Left ventricle myocardium inferior (tissue), 1 donor: ENCODE results near the gene NFYB. TPM values are rescaled to one million over a fixed set of nuclear protein-coding genes. Genes with fewer than 3 reads are reported as not detected.

Experiments
- DNase-seq: peaks from one replicate; pipeline ENCODE4 v3.0.0-alpha.2; 2020
- H3K27ac ChIP-seq: fragments of 200-600 bp; replicated peaks from 2 replicates; pipeline ENCODE4 v1.8.0; 2021
- H3K27me3 ChIP-seq: fragments of 200-600 bp; 2 replicates; pipeline ENCODE4 v1.8.0; 2021; ENCODE audit warnings: low read depth
- H3K36me3 ChIP-seq: fragments of 200-600 bp; 2 replicates; pipeline ENCODE4 v1.8.0; 2021
- H3K4me1 ChIP-seq: fragments of 200-600 bp; 2 replicates; pipeline ENCODE4 v1.8.0; 2021
- H3K4me3 ChIP-seq: fragments of 200-600 bp; 2 replicates; pipeline ENCODE4 v1.8.0; 2021; ENCODE audit warnings: mild to moderate bottlenecking, moderate library complexity
- H3K9me3 ChIP-seq: fragments of 200-600 bp; replicated peaks from 2 replicates; pipeline ENCODE4 v1.8.0; 2021
- intact Hi-C: fragments of 100-400 bp; cut with micrococcal nuclease; formaldehyde crosslinking; loops from one replicate; pipeline ENCODE4 v1.11.0; 2022
- total RNA-seq: library from RNA; stranded (reverse); fragmentation: NEBNext Ultra II Directional; extraction: Animal tissue kit (Norgen Biotek cat#: 25700); gene quantifications from one replicate; pipeline ENCODE4 v1.2.1, GENCODE V29; 2021
- TF ChIP-seq, protein P1 (sequence below): fragments of 200-600 bp; IDR thresholded peaks from 2 replicates; pipeline ENCODE4 v1.8.0; 2021; ENCODE audit warnings: antibody characterized with exemption, mild to moderate bottlenecking, borderline replicate concordance
- donor health status: DM: no; HTN: yes; CAD: no; lungs with severe emphysema.

NFYB gene
- total RNA-seq, 1 donor from 2014 or later = 34.5 TPM

DNA sequence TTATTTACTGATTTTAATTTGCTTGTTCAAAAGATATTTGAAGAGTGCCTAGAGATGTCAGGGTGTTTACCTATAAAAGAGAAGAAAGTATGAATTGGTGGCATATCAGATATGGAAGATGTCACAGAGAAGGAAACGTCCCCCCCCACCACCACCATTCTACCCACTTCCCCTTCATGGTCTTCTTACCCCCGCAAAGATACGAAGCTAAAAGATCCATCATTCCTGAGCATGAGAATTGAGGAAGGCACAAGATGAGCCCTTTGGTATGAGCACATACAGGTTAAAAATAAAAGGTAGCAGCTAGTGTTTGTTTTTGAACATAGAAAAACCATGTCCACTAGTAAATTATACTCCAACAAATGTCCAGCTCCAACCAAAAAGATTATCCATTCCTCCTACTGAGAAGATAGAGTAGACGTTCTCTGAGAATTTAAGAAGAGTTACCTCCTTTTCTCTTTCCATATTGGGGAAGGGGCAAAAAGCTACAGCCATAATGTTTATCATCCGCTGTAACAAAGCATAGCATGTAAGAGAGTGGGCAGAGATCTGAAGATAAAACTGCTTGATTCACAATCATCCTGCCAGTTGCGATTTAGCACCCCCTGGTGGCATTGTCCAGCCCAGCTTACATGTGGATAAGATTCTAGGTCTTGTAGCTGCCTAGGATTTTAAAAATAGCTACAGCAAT lies 29.1 kb downstream of the NFYB start:
- Histone ChIP-seq H3K27me3 (no peaks in the 10 kb centered on the region), H3K4me3 (no peak overlapping the region), H3K9me3 (no peaks in the 10 kb centered on the region), H3K36me3 (peaks cover 7% of the 10 kb centered on the region), H3K27ac (no peak overlapping the region), H3K4me1 (peaks cover 25% of the 10 kb centered on the region)
- DNase-seq = peak; percentile 70
- intact Hi-C loops = no loop called here
- TF ChIP-seq, protein P1, sequence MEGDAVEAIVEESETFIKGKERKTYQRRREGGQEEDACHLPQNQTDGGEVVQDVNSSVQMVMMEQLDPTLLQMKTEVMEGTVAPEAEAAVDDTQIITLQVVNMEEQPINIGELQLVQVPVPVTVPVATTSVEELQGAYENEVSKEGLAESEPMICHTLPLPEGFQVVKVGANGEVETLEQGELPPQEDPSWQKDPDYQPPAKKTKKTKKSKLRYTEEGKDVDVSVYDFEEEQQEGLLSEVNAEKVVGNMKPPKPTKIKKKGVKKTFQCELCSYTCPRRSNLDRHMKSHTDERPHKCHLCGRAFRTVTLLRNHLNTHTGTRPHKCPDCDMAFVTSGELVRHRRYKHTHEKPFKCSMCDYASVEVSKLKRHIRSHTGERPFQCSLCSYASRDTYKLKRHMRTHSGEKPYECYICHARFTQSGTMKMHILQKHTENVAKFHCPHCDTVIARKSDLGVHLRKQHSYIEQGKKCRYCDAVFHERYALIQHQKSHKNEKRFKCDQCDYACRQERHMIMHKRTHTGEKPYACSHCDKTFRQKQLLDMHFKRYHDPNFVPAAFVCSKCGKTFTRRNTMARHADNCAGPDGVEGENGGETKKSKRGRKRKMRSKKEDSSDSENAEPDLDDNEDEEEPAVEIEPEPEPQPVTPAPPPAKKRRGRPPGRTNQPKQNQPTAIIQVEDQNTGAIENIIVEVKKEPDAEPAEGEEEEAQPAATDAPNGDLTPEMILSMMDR = peak; percentile 89

DNA sequence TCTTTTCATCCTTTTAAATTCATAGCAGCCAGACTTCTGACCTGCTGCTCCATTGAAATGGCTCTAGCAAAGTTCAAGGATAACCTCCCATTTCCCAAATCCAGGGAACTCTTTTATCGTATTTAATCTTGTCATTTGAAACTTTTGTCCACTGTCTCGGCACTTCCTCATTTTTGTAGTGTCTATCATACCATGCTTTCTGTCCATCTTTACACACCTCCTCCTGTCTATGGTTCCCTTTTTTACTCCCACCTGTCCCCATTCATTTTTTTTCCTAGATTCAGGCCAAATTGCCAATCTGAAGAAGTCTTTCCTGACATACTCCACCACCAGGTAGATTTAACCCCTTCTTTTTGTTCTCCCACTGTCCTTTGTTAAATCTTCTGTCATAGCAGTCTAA lies 31.0 kb downstream of the NFYB start:
- Histone ChIP-seq H3K36me3 (peaks cover 15% of the 10 kb centered on the region), H3K4me3 (no peak overlapping the region), H3K27me3 (no peaks in the 10 kb centered on the region), H3K9me3 (no peaks in the 10 kb centered on the region), H3K4me1 (peaks cover 25% of the 10 kb centered on the region), H3K27ac (no peak overlapping the region)
- TF ChIP-seq, protein P1 = no peak
- no peak for DNase-seq
- intact Hi-C loops = no loop called here

DNA sequence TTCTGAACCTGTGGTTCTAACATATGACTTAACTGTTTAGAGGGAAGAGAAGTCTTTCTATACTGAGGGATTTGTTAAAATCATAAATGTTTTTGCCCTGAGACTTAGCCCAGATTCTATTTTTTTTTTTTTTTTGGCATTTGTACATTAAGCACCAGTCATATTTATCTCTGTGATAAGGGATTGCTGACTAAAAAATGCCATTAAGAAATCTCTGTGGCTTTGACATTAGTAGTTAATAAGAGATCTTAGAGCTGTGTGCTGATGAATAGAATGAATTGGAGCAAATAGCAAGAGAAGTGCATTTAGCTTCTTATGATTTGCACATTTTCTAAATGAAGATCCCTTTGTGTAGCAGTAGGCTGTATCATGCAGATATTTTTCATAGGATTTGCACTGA lies 32.5 kb downstream of the NFYB start:
- Histone ChIP-seq H3K36me3 (peaks cover 28% of the 10 kb centered on the region), H3K27ac (no peak overlapping the region), H3K4me3 (no peak overlapping the region), H3K4me1 (peaks cover 25% of the 10 kb centered on the region), H3K9me3 (no peaks in the 10 kb centered on the region), H3K27me3 (no peaks in the 10 kb centered on the region)
- no peak for DNase-seq
- TF ChIP-seq, protein P1 = no peak
- intact Hi-C loops = no loop called here

DNA sequence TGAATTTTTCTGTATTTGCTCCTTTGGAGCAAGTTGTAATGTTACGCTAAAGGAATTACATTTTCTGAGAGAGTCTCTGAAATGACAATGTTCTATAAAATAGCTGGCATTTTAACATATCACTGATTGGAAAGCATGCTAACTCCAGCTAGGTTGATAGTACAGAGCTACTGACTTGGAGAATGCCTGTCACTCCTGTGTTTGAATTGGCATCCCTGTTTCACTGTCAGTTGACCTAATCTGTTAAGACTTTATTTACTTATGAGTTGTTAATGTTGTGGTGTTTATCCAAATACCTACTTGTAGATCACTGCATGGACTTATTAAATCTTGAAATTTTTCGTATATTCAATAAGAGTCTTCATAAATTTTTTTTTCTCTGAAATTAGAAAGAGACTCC lies 40.1 kb downstream of the NFYB start:
- H3K4me1 ChIP-seq = no peaks in the 10 kb centered on the region
- TF ChIP-seq, protein P1 = no peak
- H3K4me3 ChIP-seq = no peak overlapping the region
- peaks cover 97% of the 10 kb centered on the region for H3K36me3 ChIP-seq
- intact Hi-C loops = no loop called here
- no peak for DNase-seq
- H3K27me3 ChIP-seq = no peaks in the 10 kb centered on the region
- H3K27ac ChIP-seq = no peak overlapping the region
- H3K9me3 ChIP-seq = no peaks in the 10 kb centered on the region

DNA sequence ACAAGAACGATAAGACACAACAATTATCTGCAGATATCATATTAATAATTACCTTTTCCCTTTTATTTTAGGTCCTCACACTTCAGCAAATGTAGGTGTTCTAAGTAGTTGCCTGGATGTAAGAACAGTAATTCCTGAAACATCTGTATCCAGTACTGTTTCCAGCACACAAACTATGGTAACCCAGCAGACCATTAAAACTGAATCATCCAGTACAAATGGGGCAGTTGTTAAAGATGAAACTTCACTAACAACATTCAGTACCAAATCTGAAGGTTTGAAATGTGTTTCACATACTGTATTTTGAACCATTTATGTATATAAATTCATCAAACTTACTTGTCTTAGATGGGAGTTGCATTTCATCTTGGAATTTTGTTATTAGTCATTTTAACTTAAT lies 42.7 kb downstream of the NFYB start:
- Histone ChIP-seq H3K27me3 (no peaks in the 10 kb centered on the region), H3K4me3 (no peak overlapping the region), H3K4me1 (no peaks in the 10 kb centered on the region), H3K9me3 (no peaks in the 10 kb centered on the region), H3K36me3 (peaks cover 86% of the 10 kb centered on the region), H3K27ac (no peak overlapping the region)
- intact Hi-C loops = no loop called here
- DNase-seq = no peak
- TF ChIP-seq, protein P1 = no peak
